Spleen (tissue), 11 donors: ENCODE measurements around the gene TMEM243. TPM values are rescaled to one million over a fixed set of nuclear protein-coding genes. Genes with fewer than 3 reads are reported as not detected.
"Not testable (repeated sequence)": the region's sequence is repeated elsewhere in the genome, so short reads cannot be mapped to it uniquely, and the experiment has no call there.

Experiments
- DNase-seq: peaks from one replicate; pipeline ENCODE4 v3.0.0-alpha.2; 2020
- H3K27ac ChIP-seq, 8 donors: fragments of 200-600 bp; sonication (generic) in 7 of 8; 1 replicate in 4 of 8; 2 replicates in 4 of 8; pipeline versions ENCODE4 v1.5.0 to v1.8.0; 2016 to 2021; ENCODE audit warnings: inconsistent platforms in 4 of 8, mild to moderate bottlenecking in 4 of 8, moderate library complexity in 1 of 8
- H3K27me3 ChIP-seq, 7 donors: fragments of 200-600 bp; sonication (generic) in 6 of 7; replicated peaks in 1 of 7; 1 replicate in 4 of 7; 2 replicates in 3 of 7; pipeline versions ENCODE4 v1.5.0 to v1.8.0; 2016 to 2021; ENCODE audit warnings: inconsistent platforms in 3 of 7, mild to moderate bottlenecking in 1 of 7
- H3K36me3 ChIP-seq, 6 donors: fragments of 200-600 bp; sonication (generic) in 5 of 6; 1 replicate in 4 of 6; 2 replicates in 2 of 6; pipeline versions ENCODE4 v1.5.0 to v1.8.0; 2016 to 2021; ENCODE audit warnings: inconsistent platforms in 2 of 6
- H3K4me1 ChIP-seq, 6 donors: fragments of 200-600 bp; sonication (generic) in 5 of 6; 1 replicate in 3 of 6; 2 replicates in 3 of 6; pipeline versions ENCODE4 v1.5.0 to v1.8.0; 2016 to 2021; ENCODE audit warnings: inconsistent platforms in 3 of 6
- H3K4me3 ChIP-seq, 8 donors: fragments of 200-600 bp; sonication (generic) in 7 of 8; 1 replicate in 4 of 8; 2 replicates in 4 of 8; pipeline versions ENCODE4 v1.5.0 to v1.8.0; 2016 to 2021; ENCODE audit warnings: inconsistent platforms in 4 of 8, mild to moderate bottlenecking in 4 of 8, moderate library complexity in 2 of 8
- H3K9me3 ChIP-seq, 8 donors: fragments of 200-600 bp; sonication (generic) in 7 of 8; 1 replicate in 4 of 8; 2 replicates in 4 of 8; pipeline versions ENCODE4 v1.5.0 to v1.8.0; 2016 to 2021; ENCODE audit warnings: inconsistent platforms in 4 of 8
- CTCF ChIP-seq, 11 experiments: fragments of 200-600 bp in 7 of 11; fragments of 450-650 bp in 4 of 11; sonication (generic) in 4 of 11; IDR thresholded peaks in 8 of 11; conservative IDR thresholded peaks in 3 of 11; 1 replicate in 7 of 11; 2 replicates in 4 of 11; pipeline versions ENCODE4 v1.4.0 to v1.8.0; 2016 to 2021; ENCODE audit warnings: antibody characterized with exemption in 11 of 11, inconsistent platforms in 4 of 11, mild to moderate bottlenecking in 1 of 11
- POLR2A ChIP-seq, 3 donors: fragments of 450-650 bp; IDR thresholded peaks; one replicate each; pipeline ENCODE4 v1.5.1; 2017; ENCODE audit warnings: antibody characterized with exemption in 3 of 3, mild to moderate bottlenecking in 1 of 3
- POLR2AphosphoS5 ChIP-seq, 3 donors: sonication (generic); formaldehyde crosslinking; IDR thresholded peaks; one replicate each; pipeline ENCODE4 v1.5.1; 2017; ENCODE audit warnings: antibody characterized with exemption in 3 of 3
- WGBS, 5 donors: extraction: QIAGEN DNeasy Blood & Tissue Kit in 3 of 5; methylation state at CpG; one replicate each; pipeline versions ENCODE4 v1.1.5 to v1.1.7; 2013 to 2018; 5-methylcytosine and 5-hydroxymethylcytosine counted together
- intact Hi-C: fragments of 100-400 bp; cut with DNase I; formaldehyde crosslinking; loops from one replicate; pipeline ENCODE4 v1.15.0; 2023; ENCODE audit warnings: low total_unique reads
- polyA plus RNA-seq, 3 donors: library from polyadenylated mRNA; stranded (reverse); fragments of 200-250 nt; gene quantifications; one replicate each; pipeline ENCODE4 v1.2.1, GENCODE V29; 2013
- total RNA-seq, 7 donors: library from RNA; depleted of rRNA in 3 of 7; stranded (reverse); fragments of >200 nt in 3 of 7; fragmentation: NEBNext Ultra II Directional in 4 of 7; extraction: Animal tissue kit (Norgen Biotek cat#: 25700) in 4 of 7; gene quantifications; one replicate each; pipeline versions ENCODE4 v1.1.0 to v1.2.1, GENCODE V29; 2016 to 2021
- donor health status: healthy with polysubstance abuse.
- donor health status: DM: no; HTN: no; CAD: no; lungs with moderate emphysema.
- donor health status: DM: no; HTN: no; CAD: no.
- donor health status: Bipolar disorder and iron deficiency.
- donor health status: healthy.
- donor health status: DM: no; HTN: no; CAD: no.
- donor health status: DM: yes; HTN: yes; CAD: no.

TMEM243 gene
- total and polyA plus RNA-seq, 10 donors = 45.4 to 144 (median 86.4) TPM

- Histone ChIP-seq H3K27me3 (no peaks in the 10 kb centered on the region), H3K4me3 (no peak overlapping the region), H3K9me3 (peaks cover 0 to 10% (median 0%) of the 10 kb centered on the region in 8 donors), H3K36me3 (no peaks in the 10 kb centered on the region), H3K4me1 (no peaks in the 10 kb centered on the region), H3K27ac (no peak overlapping the region)
- no peak for DNase-seq
- WGBS, 5 donors = 76 to 91% (median 79%) methylated on average over 3 of the region's 3 CpGs
- intact Hi-C loops = no loop called here
- TF ChIP-seq POLR2AphosphoS5 (IDR thresholded peaks at IDR 0.05) = no peak
- no peak for TF ChIP-seq CTCF (IDR thresholded peaks at IDR 0.05 in 8 of 11, conservative IDR thresholded peaks at IDR 0.05 in 3 of 11)
- TF ChIP-seq POLR2A (IDR thresholded peaks at IDR 0.05) = no peak
Observed at GRCh38 chr7:87253589-87254087, 34.1 kb upstream of the TMEM243 start.

- 85 to 92% (median 89%) methylated on average over 3 to 5 of the region's 5 CpGs for WGBS, 5 donors
Observed at GRCh38 chr7:87245671-87246070, 26.1 kb upstream of the TMEM243 start.

GRCh38 chr7:87238464-87239051 is 19.0 kb upstream of the TMEM243 start:
- H3K9me3 ChIP-seq, DNase-seq, H3K4me1 ChIP-seq, H3K36me3 ChIP-seq, H3K4me3 ChIP-seq, H3K27ac ChIP-seq, H3K27me3 ChIP-seq: not testable (repeated sequence)
- 68 to 84% (median 76%) methylated on average over 7 to 11 of the region's 11 CpGs for WGBS, 5 donors
- intact Hi-C loops = loop anchor here (5.0 kb wide), 1 partner anchor 311 kb away; no protein-coding TSS in a partner anchor

More at GRCh38 chr7:87245671-87246070, 26.1 kb upstream of the TMEM243 start:
- H3K4me3 ChIP-seq, intact Hi-C loops, H3K27me3 ChIP-seq, H3K4me1 ChIP-seq, DNase-seq, H3K27ac ChIP-seq, H3K36me3 ChIP-seq: not testable (repeated sequence)
- peaks cover 0 to 28% (median 21%) of the 10 kb centered on the region in 8 donors for H3K9me3 ChIP-seq

- intact Hi-C loops = loop anchor here (5.0 kb wide), 1 partner anchor 308 kb away; no protein-coding TSS in a partner anchor
- Histone ChIP-seq H3K27ac (no peak overlapping the region), H3K27me3 (peaks cover 0 to 5% (median 0%) of the 10 kb centered on the region in 7 donors), H3K4me3 (no peak overlapping the region), H3K36me3 (no peaks in the 10 kb centered on the region), H3K4me1 (peaks cover 0 to 6% (median 0%) of the 10 kb centered on the region in 6 donors), H3K9me3 (no peaks in the 10 kb centered on the region)
- no peak for DNase-seq
- TF ChIP-seq POLR2AphosphoS5 (IDR thresholded peaks at IDR 0.05) = no peak
- TF ChIP-seq CTCF (IDR thresholded peaks at IDR 0.05 in 8 of 11, conservative IDR thresholded peaks at IDR 0.05 in 3 of 11) = no peak
- no peak for TF ChIP-seq POLR2A (IDR thresholded peaks at IDR 0.05)
Observed at GRCh38 chr7:87234949-87235348, 15.4 kb upstream of the TMEM243 start.

GRCh38 chr7:87231711-87232110 is 12.2 kb upstream of the TMEM243 start:
- TF ChIP-seq POLR2A (IDR thresholded peaks at IDR 0.05) (no peak), CTCF (IDR thresholded peaks at IDR 0.05 in 8 of 11, conservative IDR thresholded peaks at IDR 0.05 in 3 of 11) (no peak), POLR2AphosphoS5 (IDR thresholded peaks at IDR 0.05) (no peak)
- intact Hi-C loops = no loop called here
- H3K4me3 ChIP-seq = no peak overlapping the region

More at GRCh38 chr7:87231711-87232110, 12.2 kb upstream of the TMEM243 start:
- DNase-seq = no peak
- Histone ChIP-seq H3K27me3 (no peaks in the 10 kb centered on the region), H3K9me3 (no peaks in the 10 kb centered on the region), H3K27ac (no peak overlapping the region), H3K36me3 (no peaks in the 10 kb centered on the region), H3K4me1 (peaks cover 0 to 2% (median 0%) of the 10 kb centered on the region in 6 donors)
